Neuronal stem cell (in vitro differentiated cells): Measurements from ENCODE around the gene AGK.

Experiments used
- DNase-seq: peaks from one replicate; pipeline ENCODE4 v3.0.0-alpha.2; 2013; ENCODE audit warnings: low spot score
- H2AFZ ChIP-seq: one replicate; pipeline ENCODE4 v1.6.1; 2013; ENCODE audit warnings: mild to moderate bottlenecking, low read length, inconsistent platforms
- H2AK5ac ChIP-seq: 2 replicates; pipeline ENCODE4 v1.6.1; 2013; ENCODE audit warnings: low read depth, mild to moderate bottlenecking, inconsistent platforms, low read length, moderate library complexity, mixed read lengths
- H2BK120ac ChIP-seq: 2 replicates; pipeline ENCODE4 v1.6.1; 2013; ENCODE audit warnings: low read depth, mild to moderate bottlenecking, inconsistent platforms, low read length, moderate library complexity, mixed read lengths
- H2BK12ac ChIP-seq: one replicate; pipeline ENCODE4 v1.6.1; 2013; ENCODE audit warnings: low read length, inconsistent platforms
- H2BK15ac ChIP-seq: 2 replicates; pipeline ENCODE4 v1.6.1; 2013; ENCODE audit warnings: mild to moderate bottlenecking, low read length, inconsistent platforms, mixed read lengths
- H2BK5ac ChIP-seq: one replicate; pipeline ENCODE4 v1.6.1; 2013; ENCODE audit warnings: inconsistent platforms, mild to moderate bottlenecking, low read length, moderate library complexity
- H3K14ac ChIP-seq: one replicate; pipeline ENCODE4 v1.6.1; 2013; ENCODE audit warnings: low read length, inconsistent platforms
- H3K18ac ChIP-seq: 2 replicates; pipeline ENCODE4 v1.6.1; 2013; ENCODE audit warnings: low read length, inconsistent platforms
- H3K23ac ChIP-seq: 2 replicates; pipeline ENCODE4 v1.6.1; 2013; ENCODE audit warnings: low read depth, mild to moderate bottlenecking, mixed read lengths, low read length, inconsistent platforms; ENCODE audit not compliant: poor library complexity
- H3K27ac ChIP-seq: replicated peaks from 3 replicates; pipeline ENCODE4 v1.5.1; 2013; ENCODE audit warnings: low read length, inconsistent platforms
- H3K27me3 ChIP-seq, 3 experiments: 2 replicates each; pipeline ENCODE4 v1.6.1; 2013; ENCODE audit warnings: low read length in 3 of 3, mild to moderate bottlenecking in 2 of 3, inconsistent platforms in 1 of 3, low read depth in 1 of 3, mixed read lengths in 1 of 3, moderate library complexity in 1 of 3; ENCODE audit not compliant: control insufficient read depth in 3 of 3, insufficient read depth in 3 of 3
- H3K36me3 ChIP-seq, 2 donors: replicated peaks in 1 of 2; 2 replicates each; pipeline ENCODE4 v1.6.1; 2013; ENCODE audit warnings: low read length in 2 of 2; ENCODE audit not compliant: control insufficient read depth in 2 of 2, insufficient read depth in 2 of 2
- H3K4ac ChIP-seq: 2 replicates; pipeline ENCODE4 v1.6.1; 2013; ENCODE audit warnings: inconsistent platforms, mild to moderate bottlenecking, low read length, moderate library complexity
- H3K4me1 ChIP-seq, 2 donors: 1 replicate in 1 of 2; 2 replicates in 1 of 2; pipeline ENCODE4 v1.6.1; 2013; ENCODE audit warnings: low read length in 2 of 2, low read depth in 1 of 2; ENCODE audit not compliant: control insufficient read depth in 2 of 2, insufficient read depth in 1 of 2
- H3K4me2 ChIP-seq: one replicate; pipeline ENCODE4 v1.6.1; 2013; ENCODE audit warnings: mild to moderate bottlenecking, low read length, inconsistent platforms; ENCODE audit not compliant: insufficient read depth, poor library complexity, severe bottlenecking
- H3K4me3 ChIP-seq, 2 donors: 2 replicates each; pipeline ENCODE4 v1.5.1; 2013; ENCODE audit warnings: low read length in 2 of 2, mild to moderate bottlenecking in 2 of 2, inconsistent platforms in 1 of 2, moderate library complexity in 1 of 2
- H3K79me1 ChIP-seq: one replicate; pipeline ENCODE4 v1.6.1; 2013; ENCODE audit warnings: low read depth, mild to moderate bottlenecking, inconsistent platforms, low read length, moderate library complexity
- H3K9ac ChIP-seq: one replicate; pipeline ENCODE4 v1.6.1; 2013; ENCODE audit warnings: mild to moderate bottlenecking, low read depth, low read length, inconsistent platforms; ENCODE audit not compliant: poor library complexity
- H3K9me3 ChIP-seq, 2 donors: replicated peaks in 1 of 2; 2 replicates each; pipeline versions ENCODE3 to v1.6.1; 2013; ENCODE audit warnings: low read length in 2 of 2, mild to moderate bottlenecking in 2 of 2, inconsistent platforms in 1 of 2, low read depth in 1 of 2, mixed read lengths in 1 of 2, moderate library complexity in 1 of 2; ENCODE audit not compliant: control insufficient read depth in 2 of 2, insufficient read depth in 1 of 2
- H4K8ac ChIP-seq: one replicate; pipeline ENCODE4 v1.6.1; 2013; ENCODE audit warnings: low read depth, mild to moderate bottlenecking, inconsistent platforms, low read length, moderate library complexity
- H4K91ac ChIP-seq: one replicate; pipeline ENCODE4 v1.6.1; 2013; ENCODE audit warnings: low read length, low read depth, mild to moderate bottlenecking, inconsistent platforms; ENCODE audit not compliant: poor library complexity
- whole genome bisulfite sequencing, 2 donors: extraction: QIAGEN DNeasy Blood & Tissue Kit; methylation state at CpG; one replicate each; pipeline ENCODE4 v1.1.7; 2013; ENCODE audit warnings: missing lambda C conversion rate in 2 of 2, mixed read lengths in 1 of 2; ENCODE audit not compliant: insufficient read length in 2 of 2, insufficient replicate concordance in 1 of 2; ENCODE audit errors: extremely low coverage in 2 of 2; 5-methylcytosine and 5-hydroxymethylcytosine counted together

AGK gene

GRCh38 chr7:141573511-141573910 is 22.3 kb downstream of the AGK start:
- no peak for DNase-seq
- H2AFZ ChIP-seq, result no peak overlapping the region
- H2AK5ac ChIP-seq, result no peak overlapping the region
- no peaks in the 10 kb centered on the region for H3K79me1 ChIP-seq
- no peak overlapping the region for H2BK120ac ChIP-seq
- no peak overlapping the region for H3K4me3 ChIP-seq
- no peak overlapping the region for H2BK5ac ChIP-seq
- H4K91ac ChIP-seq, result no peak overlapping the region
- peaks cover 2 to 49% of the 10 kb centered on the region in 2 donors for H3K36me3 ChIP-seq
- H2BK12ac ChIP-seq, result no peak overlapping the region
- H3K9ac ChIP-seq, result no peak overlapping the region
- no peak overlapping the region for H4K8ac ChIP-seq
- no peak overlapping the region for H3K18ac ChIP-seq
- H3K4me2 ChIP-seq, result no peak overlapping the region
- no peaks in the 10 kb centered on the region for H3K4me1 ChIP-seq
- no peak overlapping the region for H3K4ac ChIP-seq
- WGBS, 2 donors, result no CpG with 5 or more reads among the region's 6 CpGs
- H2BK15ac ChIP-seq, result no peak overlapping the region
- H3K27ac ChIP-seq, result no peak overlapping the region
- H3K14ac ChIP-seq, result no peak overlapping the region
- H3K27me3 ChIP-seq, result no peaks in the 10 kb centered on the region
- H3K23ac ChIP-seq, result no peak overlapping the region
- peaks cover 1 to 9% of the 10 kb centered on the region in 2 donors for H3K9me3 ChIP-seq

GRCh38 chr7:141575164-141575563 is 24.0 kb downstream of the AGK start:
- Histone ChIP-seq H3K18ac (no peak overlapping the region), H2BK5ac (no peak overlapping the region), H3K4me2 (no peak overlapping the region), H2BK120ac (no peak overlapping the region), H3K4me3 (no peak overlapping the region), H4K8ac (no peak overlapping the region), H3K4me1 (no peaks in the 10 kb centered on the region), H3K27ac (no peak overlapping the region), H3K9ac (no peak overlapping the region), H2AFZ (no peak overlapping the region), H2BK15ac (no peak overlapping the region), H3K36me3 (peaks cover 2 to 39% of the 10 kb centered on the region in 2 donors), H3K4ac (no peak overlapping the region), H4K91ac (no peak overlapping the region), H3K79me1 (no peaks in the 10 kb centered on the region), H2BK12ac (no peak overlapping the region), H2AK5ac (no peak overlapping the region), H3K23ac (no peak overlapping the region), H3K14ac (no peak overlapping the region), H3K27me3 (no peaks in the 10 kb centered on the region), H3K9me3 (peaks cover 1 to 9% of the 10 kb centered on the region in 2 donors)
- DNase-seq, result no peak
- WGBS, 2 donors, result no CpG with 5 or more reads among the region's 1 CpG

GRCh38 chr7:141575654-141576448 is 24.6 kb downstream of the AGK start:
- H3K23ac ChIP-seq, result no peak overlapping the region
- no peak overlapping the region for H3K4me3 ChIP-seq
- H3K79me1 ChIP-seq, result no peaks in the 10 kb centered on the region
- H2AK5ac ChIP-seq, result no peak overlapping the region
- no peaks in the 10 kb centered on the region for H3K4me1 ChIP-seq
- no peak overlapping the region for H3K4ac ChIP-seq
- H2AFZ ChIP-seq, result no peak overlapping the region
- no peak for DNase-seq
- H4K8ac ChIP-seq, result no peak overlapping the region
- no peak overlapping the region for H3K4me2 ChIP-seq
- H3K18ac ChIP-seq, result no peak overlapping the region
- H3K9me3 ChIP-seq, result peaks cover 1 to 9% of the 10 kb centered on the region in 2 donors
- no peak overlapping the region for H3K14ac ChIP-seq
- H3K9ac ChIP-seq, result no peak overlapping the region
- H3K27ac ChIP-seq, result no peak overlapping the region
- no peak overlapping the region for H4K91ac ChIP-seq
- H3K27me3 ChIP-seq, result no peaks in the 10 kb centered on the region
- WGBS, 2 donors, result no CpG with 5 or more reads among the region's 2 CpGs
- H2BK5ac ChIP-seq, result no peak overlapping the region
- H3K36me3 ChIP-seq, result peaks cover 2 to 39% of the 10 kb centered on the region in 2 donors
- no peak overlapping the region for H2BK12ac ChIP-seq
- no peak overlapping the region for H2BK120ac ChIP-seq
- no peak overlapping the region for H2BK15ac ChIP-seq

- H3K9ac ChIP-seq, result no peak overlapping the region
- H3K9me3 ChIP-seq, result peaks cover 1 to 9% of the 10 kb centered on the region in 2 donors
- H2BK120ac ChIP-seq, result no peak overlapping the region
- WGBS, 2 donors, result no CpG with 5 or more reads among the region's 6 CpGs
- no peak overlapping the region for H3K14ac ChIP-seq
- H3K27ac ChIP-seq, result no peak overlapping the region
- DNase-seq, result no peak
- no peaks in the 10 kb centered on the region for H3K79me1 ChIP-seq
- no peaks in the 10 kb centered on the region for H3K27me3 ChIP-seq
- H2AFZ ChIP-seq, result no peak overlapping the region
- no peak overlapping the region for H4K91ac ChIP-seq
- H3K18ac ChIP-seq, result no peak overlapping the region
- no peak overlapping the region for H3K23ac ChIP-seq
- no peak overlapping the region for H2AK5ac ChIP-seq
- no peak overlapping the region for H2BK15ac ChIP-seq
- H3K4ac ChIP-seq, result no peak overlapping the region
- no peak overlapping the region for H2BK5ac ChIP-seq
- H3K4me1 ChIP-seq, result no peaks in the 10 kb centered on the region
- no peak overlapping the region for H2BK12ac ChIP-seq
- H3K4me3 ChIP-seq, result no peak overlapping the region
- H3K36me3 ChIP-seq, result peaks cover 2 to 27% of the 10 kb centered on the region in 2 donors
- H4K8ac ChIP-seq, result no peak overlapping the region
- no peak overlapping the region for H3K4me2 ChIP-seq
Observed at GRCh38 chr7:141577043-141577839, 26.0 kb downstream of the AGK start.
